ENCODE measurements around the gene GHDC. TPM values are rescaled to one million over a fixed set of nuclear protein-coding genes. Genes with fewer than 3 reads are reported as not detected.

The GHDC gene
- total RNA-seq, 1 experiment from 2014 or later: 8.9 TPM

- DNase-seq (ENCODE audit: unreplicated experiment): no peak
- H3K4me1 Mint-ChIP-seq (ENCODE audit: insufficient read depth, unreplicated experiment): no peaks in the 10 kb centered on the region
- H3K27ac Mint-ChIP-seq (ENCODE audit: low read depth, unreplicated experiment): no peak overlapping the region
- no TSS peak for BruUV-seq (replicated peaks)
- POLR2A ChIA-PET: interaction anchor here (0.6 to 1.3 kb wide), 2 partner anchors 12 to 28 kb away, joined by 3 to 4 read pairs; partner anchors contain the start of gene GHDC
- no peaks in the 10 kb centered on the region for H3K9me3 Mint-ChIP-seq (ENCODE audit: unreplicated experiment)
- TF ChIP-seq CTCF (IDR thresholded peaks at IDR 0.05; ENCODE audit: unreplicated experiment): no peak
- H3K4me3 Mint-ChIP-seq (ENCODE audit: unreplicated experiment): no peak overlapping the region
- CTCF ChIA-PET: no interaction called here
- intact Hi-C loops (cut with micrococcal nuclease): no loop called here
- H3K36me3 Mint-ChIP-seq (ENCODE audit: insufficient read depth, unreplicated experiment): no peaks in the 10 kb centered on the region
- no peaks in the 10 kb centered on the region for H3K27me3 Mint-ChIP-seq (ENCODE audit: insufficient read depth, unreplicated experiment)
These were observed 12.5 kb downstream of the GHDC start for GRCh38 chr17:42181851-42182207.

- ChIA-PET CTCF (interaction anchor here (0.6 kb wide), 1 partner anchor 13 kb away, joined by 3 read pairs; no protein-coding TSS in a partner anchor), POLR2A (interaction anchor here (0.6 to 1.3 kb wide), 3 partner anchors 13 to 296 kb away, joined by 3 to 4 read pairs (median 3); partner anchors contain the start of gene GHDC)
- TF ChIP-seq CTCF (IDR thresholded peaks at IDR 0.05; ENCODE audit: unreplicated experiment): no peak
- BruUV-seq (replicated peaks): no TSS peak
- peak; percentile 17 for DNase-seq (ENCODE audit: unreplicated experiment)
- intact Hi-C loops (cut with micrococcal nuclease): no loop called here
- Mint-ChIP-seq H3K27me3 (ENCODE audit: insufficient read depth, unreplicated experiment) (no peaks in the 10 kb centered on the region), H3K4me1 (ENCODE audit: insufficient read depth, unreplicated experiment) (no peaks in the 10 kb centered on the region), H3K36me3 (ENCODE audit: insufficient read depth, unreplicated experiment) (no peaks in the 10 kb centered on the region), H3K27ac (ENCODE audit: low read depth, unreplicated experiment) (no peak within 1 kb of the TSS), H3K9me3 (ENCODE audit: unreplicated experiment) (no peaks in the 10 kb centered on the region), H3K4me3 (ENCODE audit: unreplicated experiment) (no peak within 1 kb of the TSS)
These were observed 13.1 kb downstream of the GHDC start, which contains the start of gene KCNH4 for GRCh38 chr17:42180922-42181850. Gene KCNH4 (minus strand): TSS chr17:42181142. CDS start chr17:42180945, 197 bp downstream.

GRCh38 chr17:42180411-42180921, 13.8 kb downstream of the GHDC start:
- BruUV-seq (replicated peaks): no TSS peak
- no peaks in the 10 kb centered on the region for H3K4me1 Mint-ChIP-seq (ENCODE audit: insufficient read depth, unreplicated experiment)
- POLR2A ChIA-PET: interaction anchor here (0.6 kb wide), 1 partner anchor 296 kb away, joined by 3 read pairs; no protein-coding TSS in a partner anchor
- no peak overlapping the region for H3K27ac Mint-ChIP-seq (ENCODE audit: low read depth, unreplicated experiment)
- H3K4me3 Mint-ChIP-seq (ENCODE audit: unreplicated experiment): no peak overlapping the region
- H3K27me3 Mint-ChIP-seq (ENCODE audit: insufficient read depth, unreplicated experiment): peaks cover 7% of the 10 kb centered on the region
- no peaks in the 10 kb centered on the region for H3K36me3 Mint-ChIP-seq (ENCODE audit: insufficient read depth, unreplicated experiment)
- no peaks in the 10 kb centered on the region for H3K9me3 Mint-ChIP-seq (ENCODE audit: unreplicated experiment)
- TF ChIP-seq CTCF (IDR thresholded peaks at IDR 0.05; ENCODE audit: unreplicated experiment): no peak
- intact Hi-C loops (cut with micrococcal nuclease): no loop called here
- no peak for DNase-seq (ENCODE audit: unreplicated experiment)
- CTCF ChIA-PET: interaction anchor here (0.6 to 0.7 kb wide), 2 partner anchors 13 to 50 kb away, joined by 3 to 7 read pairs; no protein-coding TSS in a partner anchor

GRCh38 chr17:42179911-42180410, 14.3 kb downstream of the GHDC start:
- intact Hi-C loops (cut with micrococcal nuclease): no loop called here
- no peaks in the 10 kb centered on the region for H3K4me1 Mint-ChIP-seq (ENCODE audit: insufficient read depth, unreplicated experiment)
- H3K9me3 Mint-ChIP-seq (ENCODE audit: unreplicated experiment): no peaks in the 10 kb centered on the region
- no peaks in the 10 kb centered on the region for H3K36me3 Mint-ChIP-seq (ENCODE audit: insufficient read depth, unreplicated experiment)
- no TSS peak for BruUV-seq (replicated peaks)
- CTCF ChIA-PET: interaction anchor here (0.7 kb wide), 1 partner anchor 50 kb away, joined by 7 read pairs; no protein-coding TSS in a partner anchor
- DNase-seq (ENCODE audit: unreplicated experiment): peak; percentile 34
- H3K27me3 Mint-ChIP-seq (ENCODE audit: insufficient read depth, unreplicated experiment): peaks cover 12% of the 10 kb centered on the region
- no peak overlapping the region for H3K27ac Mint-ChIP-seq (ENCODE audit: low read depth, unreplicated experiment)
- TF ChIP-seq CTCF (IDR thresholded peaks at IDR 0.05; ENCODE audit: unreplicated experiment): no peak
- H3K4me3 Mint-ChIP-seq (ENCODE audit: unreplicated experiment): no peak overlapping the region
- POLR2A ChIA-PET: interaction anchor here (1.3 kb wide), 1 partner anchor 338 kb away, joined by 3 read pairs; no protein-coding TSS in a partner anchor

Measured in MCF 10A (cell line).